ENCODE measurements around the gene EHBP1L1.

EHBP1L1 gene

DNA sequence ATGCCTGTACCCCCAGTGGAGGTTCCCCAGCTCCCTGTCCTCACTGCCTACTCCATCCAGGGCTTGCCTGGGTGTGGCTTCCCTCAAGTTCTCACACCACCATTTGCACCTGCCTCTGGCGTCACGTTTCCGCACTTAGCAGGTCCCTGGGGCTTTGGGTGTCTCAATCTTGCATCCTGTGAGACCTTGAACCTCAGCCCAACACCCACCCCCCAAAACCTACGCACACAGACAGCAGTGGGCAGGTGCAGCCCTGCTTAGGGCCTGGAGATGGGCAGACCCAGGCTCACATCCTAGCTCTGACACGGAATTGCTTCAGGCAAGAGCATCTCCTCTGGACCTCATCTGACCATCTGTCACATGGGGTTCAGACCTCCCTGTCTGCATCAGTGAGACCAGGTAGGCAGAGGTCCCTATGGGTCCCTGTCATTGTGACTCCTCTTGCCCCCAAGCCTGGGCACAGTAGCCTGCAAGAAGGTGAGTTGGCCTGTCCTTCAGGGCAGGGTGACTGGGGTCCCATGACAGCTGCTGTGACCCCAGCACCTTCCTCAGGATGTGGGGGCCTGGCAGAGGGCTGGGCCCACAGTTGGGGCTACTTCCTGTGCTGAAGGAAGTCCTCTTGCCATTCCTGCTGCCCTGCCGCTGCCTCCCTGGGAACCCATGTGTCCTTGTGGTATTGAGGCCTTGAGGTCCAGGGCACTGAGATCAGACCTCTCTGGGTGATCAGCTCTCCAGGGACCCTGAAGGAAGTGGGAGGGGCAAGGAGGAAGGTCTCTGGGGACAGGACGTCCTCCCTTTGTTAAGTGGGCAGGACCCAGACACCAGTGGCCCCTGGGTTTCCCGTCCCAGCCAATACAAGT, 64.0 kb downstream of the EHBP1L1 start:
- no peak for DNase-seq

DNA sequence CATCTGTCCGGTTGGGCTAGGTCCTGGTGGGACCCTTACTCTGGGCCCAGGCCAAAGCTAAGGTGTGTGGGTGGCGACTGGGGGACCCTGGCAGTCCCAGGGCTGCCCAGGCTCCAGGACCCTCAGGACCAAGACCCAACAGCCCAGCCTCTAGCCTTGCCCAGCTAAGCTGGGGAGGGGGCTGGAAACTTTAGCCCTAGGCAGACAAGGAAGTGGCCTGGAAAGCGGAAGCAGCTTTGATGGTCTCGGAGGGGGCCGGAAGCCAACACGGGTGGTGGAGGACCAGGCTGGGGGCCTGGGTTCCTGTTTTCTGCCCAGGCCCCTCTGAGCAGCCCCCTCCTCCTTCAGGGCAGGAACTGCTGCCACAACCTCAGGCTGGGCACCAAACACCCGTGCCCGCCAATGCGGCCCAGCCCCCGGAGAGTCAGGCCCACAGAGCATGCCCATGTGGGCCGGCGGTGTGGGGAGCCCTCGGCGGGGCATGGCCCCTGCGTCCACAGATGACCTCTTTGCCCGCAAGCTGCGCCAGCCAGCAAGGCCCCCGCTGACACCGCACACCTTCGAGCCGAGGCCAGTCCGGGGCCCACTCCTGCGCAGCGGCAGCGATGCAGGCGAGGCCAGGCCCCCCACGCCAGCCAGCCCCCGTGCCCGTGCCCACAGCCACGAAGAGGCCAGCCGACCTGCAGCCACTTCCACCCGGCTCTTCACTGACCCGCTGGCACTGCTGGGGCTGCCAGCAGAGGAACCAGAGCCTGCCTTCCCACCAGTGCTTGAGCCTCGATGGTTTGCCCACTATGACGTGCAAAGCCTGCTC, 64.8 kb downstream of the EHBP1L1 start:
- no peak for DNase-seq

- no peak for DNase-seq
These were observed 65.6 kb downstream of the EHBP1L1 start for GRCh38 chr11:65641297-65642013.
